Measurements from ENCODE around the gene SLC6A11. TPM values are rescaled to one million over a fixed set of nuclear protein-coding genes. Genes with fewer than 3 reads are reported as not detected.

The SLC6A11 gene
- total RNA-seq, 1 experiment from 2014 or later: 1.5 TPM

GRCh38 chr3:10935028-10935427, 119.0 kb downstream of the SLC6A11 start:
- H3K79me2 ChIP-seq (ENCODE audit: insufficient read depth, low read length): no peaks in the 10 kb centered on the region
- no CpG with 5 or more reads among the region's 12 CpGs for WGBS (ENCODE audit: extremely low coverage, insufficient read length, low lambda C conversion rate)
- H2BK15ac ChIP-seq (ENCODE audit: low read depth, low read length): no peak overlapping the region
- H3K27ac ChIP-seq (ENCODE audit: insufficient read length, low read depth, low read length): no peak overlapping the region
- H2BK12ac ChIP-seq (ENCODE audit: insufficient read length, low read depth, low read length): no peak overlapping the region
- no peak overlapping the region for H2BK120ac ChIP-seq (ENCODE audit: low read depth, low read length, poor library complexity, severe bottlenecking)
- H3K4ac ChIP-seq (ENCODE audit: low read depth, low read length): no peak overlapping the region
- H3T11ph ChIP-seq (ENCODE audit: low read length): no peak overlapping the region
- H3K56ac ChIP-seq (ENCODE audit: insufficient read length, low read depth, low read length): no peak overlapping the region
- H3K4me1 Mint-ChIP-seq: peaks cover 13 to 20% of the 10 kb centered on the region in 2 experiments
- no peak overlapping the region for H3K4me3 Mint-ChIP-seq
- H3K23me2 ChIP-seq (ENCODE audit: insufficient read length, low read depth, low read length, poor library complexity, severe bottlenecking): no peaks in the 10 kb centered on the region
- peaks cover 12% of the 10 kb centered on the region for H3K27me3 Mint-ChIP-seq (ENCODE audit: low read depth)
- no peak overlapping the region for H3K18ac ChIP-seq (ENCODE audit: insufficient read length, low read depth, low read length)
- H3K14ac ChIP-seq (ENCODE audit: insufficient read depth, low read length): no peak overlapping the region
- no peaks in the 10 kb centered on the region for H3K4me1 ChIP-seq (ENCODE audit: insufficient read depth, low read length)
- no peak overlapping the region for H4K5ac ChIP-seq (ENCODE audit: insufficient read length, low read depth, low read length)
- no peak overlapping the region for H3K4me2 ChIP-seq (ENCODE audit: insufficient read depth, insufficient read length, low read length)
- H3K36me3 Mint-ChIP-seq (ENCODE audit: insufficient read depth in 1 of 3, low read depth in 3 of 3): no peaks in the 10 kb centered on the region
- no peaks in the 10 kb centered on the region for H3K9me3 Mint-ChIP-seq
- no peak overlapping the region for H2AFZ ChIP-seq (ENCODE audit: low read length)
- H4K20me1 ChIP-seq (ENCODE audit: control insufficient read depth, insufficient read depth, insufficient read length): no peaks in the 10 kb centered on the region
- no peak overlapping the region for H4K91ac ChIP-seq (ENCODE audit: insufficient read length, low read depth, low read length)
- no peak overlapping the region for H3K9ac ChIP-seq (ENCODE audit: extremely low read depth, insufficient read length, low read length)
- no peak overlapping the region for H2AK5ac ChIP-seq (ENCODE audit: insufficient read length, low read length)
- H2BK5ac ChIP-seq (ENCODE audit: insufficient read length, low read length): no peak overlapping the region
- no peaks in the 10 kb centered on the region for H3K79me1 ChIP-seq (ENCODE audit: insufficient read depth, low read depth, low read length, poor library complexity, severe bottlenecking)
- no peak for DNase-seq
- H3K27ac Mint-ChIP-seq: no peak overlapping the region
- no peaks in the 10 kb centered on the region for H3K9me3 ChIP-seq (ENCODE audit: control insufficient read depth, low read depth, low read length)
- peak; percentile 32; the same call in 2 of the 3 replicates for TF ChIP-seq CTCF (conservative IDR thresholded peaks at IDR 0.05)
- H3K27me3 ChIP-seq (ENCODE audit: insufficient read depth, low read length): no peaks in the 10 kb centered on the region
- no peak overlapping the region for H3K23ac ChIP-seq (ENCODE audit: insufficient read length, low read depth, low read length)
- no peak overlapping the region for H2BK20ac ChIP-seq (ENCODE audit: low read depth, low read length, poor library complexity, severe bottlenecking)
- H4K8ac ChIP-seq (replicated peaks; ENCODE audit: insufficient read length, low read depth, low read length): no peak overlapping the region
